SK-N-SH treated with all-trans-retinoic acid at 6 μM for 48 hours (cell line): ENCODE data around the gene CTTNBP2.

Experiments used
- ATAC-seq: fragments of 200-7000 bp; cut with Tn5 transposase; 3 replicates; pipeline ENCODE4 v1.9.1; 2020; ENCODE audit warnings: mild to moderate bottlenecking, moderate library complexity
- BACH2 ChIP-seq: fragments of 250-450 bp; sonication (Bioruptor Pico); IDR thresholded peaks from 2 replicates; pipeline ENCODE4 v1.9.0; 2021; ENCODE audit warnings: mild to moderate bottlenecking, borderline replicate concordance
- CSRNP3 ChIP-seq: fragments of 250-450 bp; sonication (Bioruptor Pico); IDR thresholded peaks from 2 replicates; pipeline ENCODE4 v1.5.1; 2021; ENCODE audit warnings: mild to moderate bottlenecking, moderate library complexity
- GLIS3 ChIP-seq: fragments of 250-450 bp; sonication (Bioruptor Pico); IDR thresholded peaks from 2 replicates; pipeline ENCODE4 v1.5.0; 2020; ENCODE audit warnings: mild to moderate bottlenecking, moderate library complexity
- ISL1 ChIP-seq: fragments of 250-450 bp; sonication (Bioruptor Pico); IDR thresholded peaks from 2 replicates; pipeline ENCODE4 v2.1.2; 2022; ENCODE audit warnings: mild to moderate bottlenecking, moderate library complexity
- POU6F1 ChIP-seq: fragments of 250-450 bp; sonication (Bioruptor Pico); IDR thresholded peaks from 2 replicates; pipeline ENCODE4 v1.8.0; 2021; ENCODE audit warnings: low read depth, mild to moderate bottlenecking, moderate library complexity, borderline replicate concordance
- RARB ChIP-seq: fragments of 250-450 bp; sonication (Bioruptor Pico); IDR thresholded peaks from 2 replicates; pipeline ENCODE4 v1.8.0; 2021; ENCODE audit warnings: mild to moderate bottlenecking, moderate library complexity
- SNAI2 ChIP-seq: fragments of 250-450 bp; sonication (Bioruptor Pico); IDR thresholded peaks from 2 replicates; pipeline ENCODE4 v1.5.0; 2020; ENCODE audit warnings: mild to moderate bottlenecking, moderate library complexity
- TOX ChIP-seq: fragments of 250-450 bp; sonication (Bioruptor Pico); IDR thresholded peaks from 2 replicates; pipeline ENCODE4 v1.8.0; 2021; ENCODE audit warnings: mild to moderate bottlenecking, moderate library complexity, borderline replicate concordance
- ZC3H10 ChIP-seq: fragments of 250-450 bp; sonication (Bioruptor Pico); IDR thresholded peaks from 2 replicates; pipeline ENCODE4 v1.5.1; 2021; ENCODE audit warnings: mild to moderate bottlenecking, moderate library complexity
- ZFP3 ChIP-seq: fragments of 250-450 bp; sonication (Bioruptor Pico); IDR thresholded peaks from 2 replicates; pipeline ENCODE4 v1.5.0; 2020; ENCODE audit warnings: mild to moderate bottlenecking, moderate library complexity
- ZFP30 ChIP-seq: fragments of 450-650 bp; formaldehyde crosslinking; IDR thresholded peaks from 2 replicates; pipeline ENCODE4 v1.5.0; 2022; ENCODE audit warnings: mild to moderate bottlenecking, moderate library complexity
- ZNF565 ChIP-seq: fragments of 450-650 bp; formaldehyde crosslinking; conservative IDR thresholded peaks from 2 replicates; pipeline ENCODE4 v1.5.0; 2020; ENCODE audit warnings: low read depth, mild to moderate bottlenecking, moderate library complexity
- ZNF70 ChIP-seq: fragments of 450-650 bp; formaldehyde crosslinking; IDR thresholded peaks from 2 replicates; pipeline ENCODE4 v1.5.0; 2020; ENCODE audit warnings: mild to moderate bottlenecking, moderate library complexity
- TF ChIP-seq, protein P1 (sequence below): fragments of 250-450 bp; sonication (Bioruptor Pico); IDR thresholded peaks from 2 replicates; pipeline ENCODE4 v1.5.1; 2020; ENCODE audit warnings: low read depth, mild to moderate bottlenecking, moderate library complexity
- TF ChIP-seq, protein P2 (sequence below): fragments of 250-450 bp; sonication (Bioruptor Pico); IDR thresholded peaks from 2 replicates; pipeline ENCODE4 v1.8.0; 2020; ENCODE audit warnings: mild to moderate bottlenecking, moderate library complexity, borderline replicate concordance
- TF ChIP-seq, protein P3 (sequence below): fragments of 250-450 bp; sonication (Bioruptor Pico); IDR thresholded peaks from 2 replicates; pipeline ENCODE4 v1.5.0; 2020; ENCODE audit warnings: mild to moderate bottlenecking, moderate library complexity

Gene CTTNBP2

DNA sequence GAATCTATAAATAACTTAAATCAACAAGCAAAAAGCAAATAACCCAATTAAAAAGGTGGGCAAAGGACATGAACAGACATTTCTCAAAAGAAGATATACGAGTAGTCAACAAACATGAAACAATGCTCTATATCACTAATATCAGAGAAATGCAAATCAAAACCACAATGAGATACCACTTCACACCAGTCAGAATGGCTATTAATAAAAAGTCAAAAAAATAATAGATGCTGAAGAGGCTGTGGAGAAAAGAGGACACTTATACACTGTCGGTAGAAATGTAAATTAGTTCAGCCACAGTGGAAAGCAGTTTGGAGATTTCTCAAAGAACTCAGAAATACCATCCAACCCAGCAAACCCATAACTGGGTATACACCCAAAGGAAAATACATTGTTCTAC is 70.6 kb downstream of the CTTNBP2 start (continued):
- TF ChIP-seq, protein P1, sequence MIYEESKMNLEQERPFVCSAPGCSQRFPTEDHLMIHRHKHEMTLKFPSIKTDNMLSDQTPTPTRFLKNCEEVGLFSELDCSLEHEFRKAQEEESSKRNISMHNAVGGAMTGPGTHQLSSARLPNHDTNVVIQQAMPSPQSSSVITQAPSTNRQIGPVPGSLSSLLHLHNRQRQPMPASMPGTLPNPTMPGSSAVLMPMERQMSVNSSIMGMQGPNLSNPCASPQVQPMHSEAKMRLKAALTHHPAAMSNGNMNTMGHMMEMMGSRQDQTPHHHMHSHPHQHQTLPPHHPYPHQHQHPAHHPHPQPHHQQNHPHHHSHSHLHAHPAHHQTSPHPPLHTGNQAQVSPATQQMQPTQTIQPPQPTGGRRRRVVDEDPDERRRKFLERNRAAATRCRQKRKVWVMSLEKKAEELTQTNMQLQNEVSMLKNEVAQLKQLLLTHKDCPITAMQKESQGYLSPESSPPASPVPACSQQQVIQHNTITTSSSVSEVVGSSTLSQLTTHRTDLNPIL (CRISPR knock-in tag) = no peak
- TF ChIP-seq BACH2 (CRISPR knock-in tag) = no peak
- TF ChIP-seq SNAI2 (CRISPR knock-in tag) = no peak
- TF ChIP-seq, all 23 proteins: peak for 0

- TF ChIP-seq GLIS3 (CRISPR knock-in tag) = no peak
- TF ChIP-seq SNAI2 (CRISPR knock-in tag) = no peak
- TF ChIP-seq, protein P1 (CRISPR knock-in tag) = no peak
- no peak for TF ChIP-seq ISL1 (CRISPR knock-in tag)
- TF ChIP-seq RARB (CRISPR knock-in tag) = no peak
- no peak for TF ChIP-seq ZFP3
- TF ChIP-seq BACH2 (CRISPR knock-in tag) = no peak
- TF ChIP-seq CSRNP3 (CRISPR knock-in tag) = no peak
- no peak for TF ChIP-seq ZC3H10
- TF ChIP-seq, protein P2, sequence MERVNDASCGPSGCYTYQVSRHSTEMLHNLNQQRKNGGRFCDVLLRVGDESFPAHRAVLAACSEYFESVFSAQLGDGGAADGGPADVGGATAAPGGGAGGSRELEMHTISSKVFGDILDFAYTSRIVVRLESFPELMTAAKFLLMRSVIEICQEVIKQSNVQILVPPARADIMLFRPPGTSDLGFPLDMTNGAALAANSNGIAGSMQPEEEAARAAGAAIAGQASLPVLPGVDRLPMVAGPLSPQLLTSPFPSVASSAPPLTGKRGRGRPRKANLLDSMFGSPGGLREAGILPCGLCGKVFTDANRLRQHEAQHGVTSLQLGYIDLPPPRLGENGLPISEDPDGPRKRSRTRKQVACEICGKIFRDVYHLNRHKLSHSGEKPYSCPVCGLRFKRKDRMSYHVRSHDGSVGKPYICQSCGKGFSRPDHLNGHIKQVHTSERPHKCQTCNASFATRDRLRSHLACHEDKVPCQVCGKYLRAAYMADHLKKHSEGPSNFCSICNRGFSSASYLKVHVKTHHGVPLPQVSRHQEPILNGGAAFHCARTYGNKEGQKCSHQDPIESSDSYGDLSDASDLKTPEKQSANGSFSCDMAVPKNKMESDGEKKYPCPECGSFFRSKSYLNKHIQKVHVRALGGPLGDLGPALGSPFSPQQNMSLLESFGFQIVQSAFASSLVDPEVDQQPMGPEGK (CRISPR knock-in tag) = no peak
- no peak for TF ChIP-seq POU6F1 (CRISPR knock-in tag)
- TF ChIP-seq, protein P3, sequence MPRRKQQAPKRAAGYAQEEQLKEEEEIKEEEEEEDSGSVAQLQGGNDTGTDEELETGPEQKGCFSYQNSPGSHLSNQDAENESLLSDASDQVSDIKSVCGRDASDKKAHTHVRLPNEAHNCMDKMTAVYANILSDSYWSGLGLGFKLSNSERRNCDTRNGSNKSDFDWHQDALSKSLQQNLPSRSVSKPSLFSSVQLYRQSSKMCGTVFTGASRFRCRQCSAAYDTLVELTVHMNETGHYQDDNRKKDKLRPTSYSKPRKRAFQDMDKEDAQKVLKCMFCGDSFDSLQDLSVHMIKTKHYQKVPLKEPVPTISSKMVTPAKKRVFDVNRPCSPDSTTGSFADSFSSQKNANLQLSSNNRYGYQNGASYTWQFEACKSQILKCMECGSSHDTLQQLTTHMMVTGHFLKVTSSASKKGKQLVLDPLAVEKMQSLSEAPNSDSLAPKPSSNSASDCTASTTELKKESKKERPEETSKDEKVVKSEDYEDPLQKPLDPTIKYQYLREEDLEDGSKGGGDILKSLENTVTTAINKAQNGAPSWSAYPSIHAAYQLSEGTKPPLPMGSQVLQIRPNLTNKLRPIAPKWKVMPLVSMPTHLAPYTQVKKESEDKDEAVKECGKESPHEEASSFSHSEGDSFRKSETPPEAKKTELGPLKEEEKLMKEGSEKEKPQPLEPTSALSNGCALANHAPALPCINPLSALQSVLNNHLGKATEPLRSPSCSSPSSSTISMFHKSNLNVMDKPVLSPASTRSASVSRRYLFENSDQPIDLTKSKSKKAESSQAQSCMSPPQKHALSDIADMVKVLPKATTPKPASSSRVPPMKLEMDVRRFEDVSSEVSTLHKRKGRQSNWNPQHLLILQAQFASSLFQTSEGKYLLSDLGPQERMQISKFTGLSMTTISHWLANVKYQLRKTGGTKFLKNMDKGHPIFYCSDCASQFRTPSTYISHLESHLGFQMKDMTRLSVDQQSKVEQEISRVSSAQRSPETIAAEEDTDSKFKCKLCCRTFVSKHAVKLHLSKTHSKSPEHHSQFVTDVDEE = no peak
- TF ChIP-seq, all 23 proteins: peak for 0
- ATAC-seq = no peak
Measured at GRCh38 chr7:117800841-117801240, 72.4 kb downstream of the CTTNBP2 start.

DNA sequence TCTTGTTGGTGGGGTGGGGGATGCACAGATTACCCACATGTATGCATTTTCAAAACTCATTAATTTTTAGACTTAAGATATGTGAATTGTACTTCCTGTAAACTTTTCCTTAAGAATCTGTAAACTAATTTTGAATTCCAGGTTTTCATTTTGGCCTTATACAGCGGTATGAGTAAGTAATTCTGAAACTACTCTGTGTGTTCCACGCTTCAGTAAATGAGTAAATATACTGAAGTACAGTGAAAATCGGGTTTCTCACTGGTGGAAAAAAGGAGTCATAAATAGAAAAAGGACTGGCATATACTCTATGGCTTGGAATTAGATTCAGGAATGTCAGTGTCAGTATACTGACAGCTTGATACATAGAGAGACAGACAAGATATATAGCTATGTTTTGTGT is 72.8 kb downstream of the CTTNBP2 start:
- TF ChIP-seq GLIS3 (CRISPR knock-in tag) (no peak), ISL1 (CRISPR knock-in tag) (no peak), ZNF70 (CRISPR knock-in tag) (no peak), ZFP30 (CRISPR knock-in tag) (no peak), TOX (no peak), CSRNP3 (CRISPR knock-in tag) (no peak), RARB (CRISPR knock-in tag) (no peak), ZNF565 (CRISPR knock-in tag) (no peak)
- TF ChIP-seq, protein P2 (CRISPR knock-in tag) = no peak
- TF ChIP-seq, protein P1 (CRISPR knock-in tag) = no peak
- ATAC-seq = no peak
